BLaER1 treated with 17β-estradiol and CSF1 and Interleukin-3, amounts not matched to agents 10 nM and 100 nM (cell line): Measurements from ENCODE around the gene CDC16.
"Not testable (repeated sequence)": the region's sequence is repeated elsewhere in the genome, so short reads cannot be mapped to it uniquely, and the experiment has no call there.

Experiments
- H3K27ac ChIP-seq, 11 experiments: shearing (Covaris generic); formaldehyde crosslinking; 2 replicates each; pipeline ENCODE4 v1.8.1; 2022
- H3K27me3 ChIP-seq, 11 experiments: shearing (Covaris generic); formaldehyde crosslinking; 2 replicates each; pipeline ENCODE4 v1.8.1; 2022
- H3K36me3 ChIP-seq, 11 experiments: shearing (Covaris generic); formaldehyde crosslinking; 2 replicates each; pipeline ENCODE4 v1.8.1; 2022
- H3K4me1 ChIP-seq, 10 experiments: shearing (Covaris generic); formaldehyde crosslinking; 2 replicates each; pipeline ENCODE4 v1.8.1; 2022
- H3K4me2 ChIP-seq, 11 experiments: shearing (Covaris generic); formaldehyde crosslinking; 2 replicates each; pipeline ENCODE4 v1.8.1; 2022
- H3K4me3 ChIP-seq, 10 experiments: shearing (Covaris generic); formaldehyde crosslinking; 2 replicates each; pipeline ENCODE4 v1.8.1; 2022
- H3K9ac ChIP-seq, 11 experiments: shearing (Covaris generic); formaldehyde crosslinking; 2 replicates each; pipeline ENCODE4 v1.8.1; 2022
- H3K9me3 ChIP-seq, 11 experiments: shearing (Covaris generic); formaldehyde crosslinking; replicated peaks in 1 of 11; 2 replicates each; pipeline ENCODE4 v1.8.1; 2022
- H4K20me1 ChIP-seq, 11 experiments: shearing (Covaris generic); formaldehyde crosslinking; 2 replicates each; pipeline ENCODE4 v1.8.1; 2022
- Cebpa-rat ChIP-seq, 11 experiments: shearing (Covaris generic); IDR thresholded peaks; 2 replicates each; pipeline ENCODE4 v1.8.1; 2022

Gene CDC16

GRCh38 chr13:114234645-114235421, at the start of gene CDC16:
Gene CDC16 (plus strand): TSS chr13:114234897. CDS start chr13:114235085, 188 bp downstream.
- peaks cover 0 to 32% (median 22%) of the 10 kb centered on the region in 11 experiments; a peak in 15 of 22 replicates for H4K20me1 ChIP-seq
- peak within 1 kb of the TSS; percentile 79 to 90 (median 86); a peak in 21 of 22 replicates for H3K27ac ChIP-seq
- H3K4me2 ChIP-seq = peak within 1 kb of the TSS; percentile 89 to 100 (median 93)
- peak within 1 kb of the TSS; percentile 84 to 93 (median 91) for H3K9ac ChIP-seq
- TF ChIP-seq Cebpa-rat (IDR thresholded peaks at IDR 0.05) = no peak
- peak within 1 kb of the TSS; percentile 72 to 97 (median 93) for H3K4me3 ChIP-seq
- no peaks in the 10 kb centered on the region for H3K9me3 ChIP-seq
- H3K36me3 ChIP-seq = peaks cover 32 to 35% (median 34%) of the 10 kb centered on the region in 11 experiments
- no peaks in the 10 kb centered on the region for H3K27me3 ChIP-seq
- peaks cover 10 to 30% (median 17%) of the 10 kb centered on the region in 10 experiments for H3K4me1 ChIP-seq

DNA sequence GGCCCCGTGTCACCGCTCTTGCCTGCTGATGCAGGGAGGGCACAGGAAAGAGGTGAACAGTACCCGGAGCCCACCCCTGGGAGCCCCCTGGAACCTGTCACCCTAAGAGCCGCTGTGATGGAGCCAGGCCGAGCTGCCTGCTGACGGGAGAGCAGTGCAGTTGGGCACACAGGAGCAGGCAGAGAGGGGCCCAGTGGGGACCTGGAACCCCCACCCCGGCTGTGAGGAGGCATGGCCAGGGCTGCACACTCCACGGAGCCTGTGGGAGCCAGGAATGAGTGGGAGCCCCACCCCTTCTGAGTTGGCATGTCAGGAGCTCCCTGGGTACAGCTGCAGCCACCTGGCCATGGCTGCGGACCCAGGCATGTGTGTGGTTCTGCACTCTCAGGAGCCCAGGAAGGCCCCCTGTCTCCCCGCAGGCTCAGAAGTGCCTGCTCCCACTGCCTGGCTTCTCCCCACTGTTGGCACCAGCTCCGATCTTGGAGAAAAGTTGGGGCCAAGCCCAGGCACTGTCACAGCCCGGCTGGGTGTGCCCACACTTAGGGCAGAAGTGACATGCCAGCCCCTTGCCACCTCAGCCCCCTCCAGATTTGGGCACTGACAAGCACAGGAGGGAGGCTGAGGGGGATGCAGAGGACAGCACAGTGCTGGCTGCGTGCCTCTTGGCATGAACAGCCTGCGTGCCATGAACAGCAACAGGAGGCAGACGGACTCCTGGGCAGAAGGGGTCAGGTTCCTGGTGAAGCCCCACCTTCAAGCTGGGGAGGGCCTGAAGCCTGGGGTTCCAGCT, 49.3 kb upstream of the CDC16 start:
- no peak overlapping the region for H3K4me2 ChIP-seq
- H4K20me1 ChIP-seq = no peaks in the 10 kb centered on the region
- peak overlapping the region in 2 of 10 experiments; percentile 4 to 21; a peak in 1 of 20 replicates for H3K4me3 ChIP-seq
- TF ChIP-seq Cebpa-rat (IDR thresholded peaks at IDR 0.05) = no peak
- H3K36me3 ChIP-seq = peaks cover 0 to 14% (median 4%) of the 10 kb centered on the region in 11 experiments; a peak in 7 of 22 replicates
- no peaks in the 10 kb centered on the region for H3K27me3 ChIP-seq
- H3K27ac ChIP-seq = no peak overlapping the region
- H3K4me1 ChIP-seq = peaks cover 0 to 10% (median 8%) of the 10 kb centered on the region in 10 experiments; a peak in 13 of 20 replicates
- peaks cover 31 to 56% (median 37%) of the 10 kb centered on the region in 11 experiments for H3K9me3 ChIP-seq
- no peak overlapping the region for H3K9ac ChIP-seq

DNA sequence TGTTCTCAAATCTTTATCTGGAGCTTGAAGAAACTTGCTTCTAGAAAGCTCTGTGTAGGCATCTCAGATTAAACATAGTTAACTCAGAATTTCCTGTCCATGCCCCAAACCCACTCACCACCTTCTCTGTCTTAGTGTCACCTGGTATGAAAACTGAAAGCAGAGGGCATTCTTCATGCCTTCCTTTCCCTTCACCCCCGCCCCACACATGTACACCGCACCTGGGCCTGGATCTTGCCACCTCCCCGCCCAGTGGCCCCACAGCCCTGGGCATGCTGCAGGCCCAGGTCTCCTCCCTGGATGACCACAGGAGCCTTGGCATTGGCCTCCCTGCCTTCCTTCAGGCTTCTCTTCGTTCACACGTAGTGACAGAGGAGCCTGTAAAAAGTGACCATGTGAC, 39.8 kb upstream of the CDC16 start:
- Histone ChIP-seq H3K4me1 (peaks cover 0 to 5% (median 0%) of the 10 kb centered on the region in 10 experiments; a peak in 1 of 20 replicates), H3K9ac (no peak overlapping the region), H3K4me3 (no peak overlapping the region), H3K36me3 (no peaks in the 10 kb centered on the region), H3K27me3 (peaks cover 0 to 5% (median 0%) of the 10 kb centered on the region in 11 experiments; a peak in 6 of 22 replicates), H3K4me2 (no peak overlapping the region), H3K9me3 (peaks cover 25 to 38% (median 30%) of the 10 kb centered on the region in 11 experiments), H4K20me1 (no peaks in the 10 kb centered on the region), H3K27ac (no peak overlapping the region)
- no peak for TF ChIP-seq Cebpa-rat (IDR thresholded peaks at IDR 0.05)

- Histone ChIP-seq H3K4me1 (peaks cover 0 to 5% (median 0%) of the 10 kb centered on the region in 10 experiments; a peak in 1 of 20 replicates), H3K27me3 (peaks cover 0 to 15% (median 0%) of the 10 kb centered on the region in 11 experiments; a peak in 9 of 22 replicates), H3K27ac (no peak overlapping the region), H3K4me2 (no peak overlapping the region), H3K4me3 (no peak overlapping the region), H3K9ac (no peak overlapping the region), H4K20me1 (no peaks in the 10 kb centered on the region), H3K36me3 (no peaks in the 10 kb centered on the region), H3K9me3 (peaks cover 32 to 43% (median 38%) of the 10 kb centered on the region in 11 experiments)
- TF ChIP-seq Cebpa-rat (IDR thresholded peaks at IDR 0.05) = no peak
Observed at GRCh38 chr13:114196629-114197028, 38.1 kb upstream of the CDC16 start.

DNA sequence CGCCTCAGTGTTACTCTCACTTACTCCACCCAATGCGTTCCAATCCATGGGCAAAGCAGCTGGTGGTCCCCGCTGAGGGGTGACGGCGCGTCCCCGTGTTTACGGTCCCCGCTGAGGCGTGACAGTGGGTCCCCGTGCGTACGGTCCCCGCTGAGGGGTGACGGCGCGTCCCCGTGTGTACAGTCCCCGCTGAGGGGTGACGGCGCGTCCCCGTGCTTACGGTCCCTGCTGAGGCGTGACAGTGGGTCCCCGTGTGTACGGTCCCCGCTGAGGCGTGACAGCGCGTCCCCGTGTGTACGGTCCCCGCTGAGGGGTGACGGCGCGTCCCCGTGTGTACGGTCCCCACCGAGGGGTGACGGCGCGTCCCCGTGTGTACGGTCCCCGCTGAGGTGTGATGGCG, 36.1 kb upstream of the CDC16 start:
- Histone ChIP-seq H3K36me3 (no peaks in the 10 kb centered on the region), H3K4me1 (peaks cover 0 to 5% (median 0%) of the 10 kb centered on the region in 10 experiments; a peak in 1 of 20 replicates), H3K9ac (no peak overlapping the region), H3K27me3 (peaks cover 0 to 15% (median 0%) of the 10 kb centered on the region in 11 experiments; a peak in 9 of 22 replicates), H3K4me3 (peak overlapping the region in 2 of 10 experiments; percentile 12 to 14; a peak in 3 of 20 replicates), H3K27ac (peak overlapping the region in 1 of 11 experiments; percentile 28; a peak in 1 of 22 replicates), H3K9me3 (peaks cover 32 to 45% (median 38%) of the 10 kb centered on the region in 11 experiments), H3K4me2 (peak overlapping the region in 1 of 11 experiments; percentile 28; a peak in 1 of 22 replicates), H4K20me1 (no peaks in the 10 kb centered on the region)
- no peak for TF ChIP-seq Cebpa-rat (IDR thresholded peaks at IDR 0.05)

DNA sequence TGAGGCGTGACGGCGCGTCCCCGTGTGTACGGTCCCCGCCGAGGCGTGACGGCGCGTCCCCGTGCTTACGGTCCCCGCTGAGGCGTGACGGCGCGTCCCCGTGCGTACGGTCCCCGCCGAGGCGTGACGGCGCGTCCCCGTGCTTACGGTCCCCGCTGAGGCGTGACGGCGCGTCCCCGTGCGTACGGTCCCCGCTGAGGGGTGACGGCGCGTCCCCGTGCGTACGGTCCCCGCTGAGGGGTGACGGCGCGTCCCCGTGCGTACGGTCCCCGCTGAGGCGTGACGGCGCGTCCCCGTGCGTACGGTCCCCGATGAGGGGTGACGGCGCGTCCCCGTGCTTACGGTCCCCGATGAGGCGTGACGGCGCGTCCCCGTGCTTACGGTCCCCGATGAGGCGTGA, 35.2 kb upstream of the CDC16 start:
- H3K9me3 ChIP-seq = peaks cover 33 to 47% (median 37%) of the 10 kb centered on the region in 11 experiments
- not testable (repeated sequence) for H3K27ac ChIP-seq, H4K20me1 ChIP-seq, H3K36me3 ChIP-seq, H3K4me2 ChIP-seq, H3K9ac ChIP-seq, H3K4me3 ChIP-seq, H3K4me1 ChIP-seq
- H3K27me3 ChIP-seq = peaks cover 0 to 15% (median 0%) of the 10 kb centered on the region in 11 experiments; a peak in 9 of 22 replicates

GRCh38 chr13:114199954-114200353, 34.7 kb upstream of the CDC16 start:
- H3K36me3 ChIP-seq = no peaks in the 10 kb centered on the region
- no peak overlapping the region for H3K4me3 ChIP-seq
- H4K20me1 ChIP-seq = no peaks in the 10 kb centered on the region
- peaks cover 33 to 47% (median 37%) of the 10 kb centered on the region in 11 experiments for H3K9me3 ChIP-seq
- peaks cover 0 to 15% (median 0%) of the 10 kb centered on the region in 11 experiments; a peak in 9 of 22 replicates for H3K27me3 ChIP-seq
- no peak for TF ChIP-seq Cebpa-rat (IDR thresholded peaks at IDR 0.05)
- peaks cover 0 to 5% (median 0%) of the 10 kb centered on the region in 10 experiments; a peak in 1 of 20 replicates for H3K4me1 ChIP-seq
- no peak overlapping the region for H3K9ac ChIP-seq
- H3K4me2 ChIP-seq = no peak overlapping the region
- H3K27ac ChIP-seq = no peak overlapping the region

GRCh38 chr13:114200399-114200911, 34.2 kb upstream of the CDC16 start:
- Histone ChIP-seq H3K4me2 (no peak overlapping the region), H3K4me3 (no peak overlapping the region), H3K27ac (no peak overlapping the region), H4K20me1 (no peaks in the 10 kb centered on the region), H3K9ac (no peak overlapping the region), H3K9me3 (peaks cover 33 to 47% (median 37%) of the 10 kb centered on the region in 11 experiments), H3K36me3 (no peaks in the 10 kb centered on the region), H3K27me3 (peaks cover 0 to 15% (median 0%) of the 10 kb centered on the region in 11 experiments; a peak in 9 of 22 replicates), H3K4me1 (peaks cover 0 to 5% (median 0%) of the 10 kb centered on the region in 10 experiments; a peak in 1 of 20 replicates)
- TF ChIP-seq Cebpa-rat (IDR thresholded peaks at IDR 0.05) = no peak
